ENCODE results near the gene PLXNB2. TPM values are rescaled to one million over a fixed set of nuclear protein-coding genes. Genes with fewer than 3 reads are reported as not detected.

PLXNB2 gene
- total and polyA plus RNA-seq, 12 donors, result 12.4 to 431 (median 296) TPM

GRCh38 chr22:50298937-50299784, 8.3 kb downstream of the PLXNB2 start:
- Histone ChIP-seq H3K4me3 (peak overlapping the region in 1 of 4 donors; percentile 29), H3K4me1 (replicated peaks in 1 of 2) (peaks cover 81 to 92% of the 10 kb centered on the region in 2 donors), H3K9me3 (replicated peaks in 1 of 3) (no peaks in the 10 kb centered on the region), H3K27me3 (no peaks in the 10 kb centered on the region), H3K27ac (peak overlapping the region in 4 of 5 donors; percentile 38 to 95 (median 66)), H3K36me3 (replicated peaks in 1 of 2) (no peaks in the 10 kb centered on the region)
- no peak for TF ChIP-seq CTCF (IDR thresholded peaks at IDR 0.05)
- no peak for TF ChIP-seq POLR2A (IDR thresholded peaks at IDR 0.05)
- intact Hi-C loops (cut with DNase I), result no loop called here
- 50 to 57% (median 53%) methylated on average over 36 to 59 of the region's 59 CpGs for WGBS, 4 donors
- DNase-seq, result peak in 2 of 7 donors; percentile 52 to 80

GRCh38 chr22:50298266-50298637, 9.2 kb downstream of the PLXNB2 start:
- TF ChIP-seq CTCF (IDR thresholded peaks at IDR 0.05), result no peak
- TF ChIP-seq POLR2A (IDR thresholded peaks at IDR 0.05), result no peak
- Histone ChIP-seq H3K4me3 (no peak overlapping the region), H3K27ac (peak overlapping the region in 3 of 5 donors; percentile 13 to 95 (median 72)), H3K9me3 (replicated peaks in 1 of 3) (no peaks in the 10 kb centered on the region), H3K4me1 (replicated peaks in 1 of 2) (peaks cover 81 to 92% of the 10 kb centered on the region in 2 donors), H3K27me3 (no peaks in the 10 kb centered on the region), H3K36me3 (replicated peaks in 1 of 2) (no peaks in the 10 kb centered on the region)
- DNase-seq, result no peak
- intact Hi-C loops (cut with DNase I), result no loop called here
- WGBS, 4 donors, result 76 to 100% (median 86%) methylated on average over 2 to 4 of the region's 4 CpGs

- Histone ChIP-seq H3K4me1 (replicated peaks in 1 of 2) (peaks cover 81 to 92% of the 10 kb centered on the region in 2 donors), H3K27me3 (no peaks in the 10 kb centered on the region), H3K9me3 (replicated peaks in 1 of 3) (no peaks in the 10 kb centered on the region), H3K36me3 (replicated peaks in 1 of 2) (no peaks in the 10 kb centered on the region), H3K27ac (peak overlapping the region in 3 of 5 donors; percentile 54 to 95 (median 72)), H3K4me3 (no peak overlapping the region)
- no peak for DNase-seq
- 67 to 79% (median 74%) methylated on average over 4 to 20 of the region's 20 CpGs for WGBS, 4 donors
- no peak for TF ChIP-seq CTCF (IDR thresholded peaks at IDR 0.05)
- no peak for TF ChIP-seq POLR2A (IDR thresholded peaks at IDR 0.05)
- intact Hi-C loops (cut with DNase I), result no loop called here
Measured at GRCh38 chr22:50297510-50298265, 9.8 kb downstream of the PLXNB2 start.
